Transverse colon (tissue), 4 donors: ENCODE data around the gene SESN1. TPM values are rescaled to one million over a fixed set of nuclear protein-coding genes. Genes with fewer than 3 reads are reported as not detected.

Experiments
- DNase-seq: peaks from one replicate; pipeline ENCODE4 v3.0.0-alpha.2; 2019
- H3K27ac ChIP-seq, 4 donors: fragments of 200-600 bp; sonication (generic); 2 replicates each; pipeline ENCODE4 v1.5.1; 2016 to 2018; ENCODE audit warnings: inconsistent platforms in 4 of 4
- H3K27me3 ChIP-seq: fragments of 200-600 bp; sonication (generic); 2 replicates; pipeline ENCODE4 v1.5.1; 2017; ENCODE audit warnings: inconsistent platforms
- H3K36me3 ChIP-seq, 4 donors: fragments of 200-600 bp; sonication (generic); 2 replicates each; pipeline ENCODE4 v1.5.1; 2017 to 2019; ENCODE audit warnings: inconsistent platforms in 4 of 4
- H3K4me1 ChIP-seq, 4 donors: fragments of 200-600 bp; sonication (generic); 2 replicates each; pipeline ENCODE4 v1.5.1; 2017 to 2020; ENCODE audit warnings: inconsistent platforms in 4 of 4
- H3K4me3 ChIP-seq, 4 donors: fragments of 200-600 bp; sonication (generic); 1 replicate in 1 of 4; 2 replicates in 3 of 4; pipeline versions ENCODE4 v1.5.1 to v1.6.1; 2017 to 2019; ENCODE audit warnings: inconsistent platforms in 4 of 4
- H3K9me3 ChIP-seq, 2 donors: fragments of 200-600 bp; sonication (generic); 2 replicates each; pipeline ENCODE4 v1.5.1; 2017 to 2019; ENCODE audit warnings: inconsistent platforms in 2 of 2
- CTCF ChIP-seq, 5 experiments: fragments of 200-600 bp in 3 of 5; fragments of 450-650 bp in 2 of 5; sonication (generic) in 3 of 5; IDR thresholded peaks; 1 replicate in 2 of 5; 2 replicates in 3 of 5; pipeline ENCODE4 v1.5.1; 2016 to 2017; ENCODE audit warnings: antibody characterized with exemption in 5 of 5, inconsistent platforms in 3 of 5, mild to moderate bottlenecking in 2 of 5, moderate library complexity in 1 of 5
- EP300 ChIP-seq: sonication (generic); formaldehyde crosslinking; IDR thresholded peaks from one replicate; pipeline ENCODE4 v1.6.1; 2017; ENCODE audit warnings: antibody characterized with exemption, low read depth
- POLR2A ChIP-seq: fragments of 450-650 bp; IDR thresholded peaks from one replicate; pipeline ENCODE4 v1.6.1; 2016; ENCODE audit warnings: antibody characterized with exemption, mild to moderate bottlenecking, moderate library complexity
- POLR2AphosphoS5 ChIP-seq, 3 donors: sonication (generic); formaldehyde crosslinking; IDR thresholded peaks; one replicate each; pipeline ENCODE4 v1.6.1; 2016; ENCODE audit warnings: antibody characterized with exemption in 3 of 3
- WGBS, 2 donors: methylation state at CpG; one replicate each; pipeline ENCODE4 v1.1.5; 2018; ENCODE audit warnings: low coverage in 1 of 2; 5-methylcytosine and 5-hydroxymethylcytosine counted together
- in situ Hi-C, 4 donors: fragments of 200-750 bp; cut with MboI; loops; one replicate each; pipeline versions ENCODE4 v1.15.0 to v1.15.1; 2017; ENCODE audit warnings: low sequenced_read_pairs in 3 of 4, low pct_ligation_motif_present in 1 of 4, low pct_unique_long_range_greater_than_20kb in 1 of 4
- intact Hi-C: fragments of 100-400 bp; cut with DNase I; formaldehyde crosslinking; loops from one replicate; pipeline ENCODE4 v1.15.1; 2023; ENCODE audit warnings: low total_unique reads
- total RNA-seq, 4 donors: library from RNA; depleted of rRNA; stranded (reverse); fragments of >200 nt; gene quantifications; one replicate each; pipeline ENCODE4 v1.1.0, GENCODE V29; 2016

SESN1 gene
- total RNA-seq, 4 donors from 2014 or later, result 43.1 to 73.4 (median 48.7) TPM

GRCh38 chr6:108944071-108944470 is 150.6 kb downstream of the SESN1 start:
- peaks cover 20 to 66% (median 44%) of the 10 kb centered on the region in 4 donors for H3K4me1 ChIP-seq
- peak overlapping the region; percentile 83 to 90 (median 84) for H3K27ac ChIP-seq
- TF ChIP-seq CTCF (IDR thresholded peaks at IDR 0.05), result no peak
- TF ChIP-seq POLR2A, result no peak
- intact Hi-C loops (no loop called here), in situ Hi-C loops (no loop called here)
- WGBS, 2 donors, result 94% methylated on average over 1 of the region's 1 CpG; no CpG with 5 or more reads in 1 of the 2 donors
- no peak for DNase-seq
- no peaks in the 10 kb centered on the region for H3K36me3 ChIP-seq
- H3K27me3 ChIP-seq, result no peaks in the 10 kb centered on the region
- H3K9me3 ChIP-seq, result no peaks in the 10 kb centered on the region
- H3K4me3 ChIP-seq, result no peak overlapping the region

DNA sequence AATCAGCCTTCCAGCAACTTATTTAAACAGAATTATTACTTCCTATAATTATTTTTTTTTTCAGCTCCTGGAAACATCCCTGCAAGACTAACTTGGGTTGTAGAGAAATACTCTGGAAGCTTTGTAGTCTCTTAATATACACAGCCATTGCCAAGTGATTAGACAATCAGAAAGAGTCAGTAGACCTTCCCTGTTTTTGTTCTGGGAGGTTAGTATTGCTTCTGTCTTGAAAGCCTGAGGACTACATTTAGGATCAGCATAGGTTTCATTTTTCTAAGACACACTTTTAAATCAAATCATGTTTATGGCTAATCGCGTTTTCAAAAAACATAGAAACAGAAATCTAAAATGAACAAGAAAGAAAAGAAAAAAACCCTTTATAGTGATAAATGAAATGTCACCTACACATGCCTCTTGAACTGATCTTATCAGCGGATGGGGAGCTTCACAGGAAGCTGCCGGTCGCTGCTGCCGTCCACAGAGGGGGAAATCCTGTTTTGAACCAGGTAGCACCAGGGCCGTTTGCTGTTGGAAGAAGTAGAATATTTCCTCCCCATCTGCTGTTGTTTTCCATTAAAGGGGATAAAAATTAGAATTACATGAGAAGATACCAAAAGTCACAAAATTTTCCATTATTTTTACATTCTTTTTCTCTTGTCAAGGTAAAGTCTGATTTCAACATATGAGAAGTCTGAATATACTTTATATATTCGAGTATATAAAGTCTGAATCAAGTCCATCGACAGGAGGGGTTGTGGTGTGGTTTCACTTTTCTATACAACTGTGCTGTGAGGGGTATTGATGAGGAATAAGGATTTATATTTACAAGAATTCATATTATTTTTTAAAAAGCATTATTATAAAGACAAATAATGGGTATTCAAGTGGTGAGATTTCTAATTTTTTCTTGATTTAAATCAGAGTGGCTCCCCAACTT is 151.8 kb downstream of the SESN1 start:
- H3K4me3 ChIP-seq, result no peak overlapping the region
- no peak for DNase-seq
- no peaks in the 10 kb centered on the region for H3K36me3 ChIP-seq
- in situ Hi-C loops, result no loop called here
- no peaks in the 10 kb centered on the region for H3K9me3 ChIP-seq
- 69 to 76% methylated on average over 9 of the region's 9 CpGs for WGBS, 2 donors
- H3K27me3 ChIP-seq, result no peaks in the 10 kb centered on the region
- TF ChIP-seq POLR2A, result no peak
- H3K27ac ChIP-seq, result peak overlapping the region; percentile 83 to 90 (median 84)
- intact Hi-C loops, result no loop called here
- H3K4me1 ChIP-seq, result peaks cover 20 to 59% (median 36%) of the 10 kb centered on the region in 4 donors

- in situ Hi-C loops (no loop called here), intact Hi-C loops (no loop called here)
- Histone ChIP-seq H3K9me3 (no peaks in the 10 kb centered on the region), H3K27ac (no peak overlapping the region), H3K27me3 (no peaks in the 10 kb centered on the region), H3K4me3 (no peak overlapping the region), H3K4me1 (peaks cover 13 to 49% (median 29%) of the 10 kb centered on the region in 4 donors), H3K36me3 (no peaks in the 10 kb centered on the region)
- no peak for TF ChIP-seq EP300
- TF ChIP-seq CTCF (IDR thresholded peaks at IDR 0.05), result no peak
- TF ChIP-seq POLR2AphosphoS5 (IDR thresholded peaks at IDR 0.05), result no peak
- no peak for TF ChIP-seq POLR2A
- WGBS, 2 donors, result 23 to 41% methylated on average over 2 of the region's 2 CpGs
- DNase-seq, result no peak
Measured at GRCh38 chr6:108941859-108942258, 152.8 kb downstream of the SESN1 start.

- Histone ChIP-seq H3K9me3 (no peaks in the 10 kb centered on the region), H3K36me3 (no peaks in the 10 kb centered on the region), H3K4me1 (peaks cover 10 to 44% (median 24%) of the 10 kb centered on the region in 4 donors), H3K27me3 (no peaks in the 10 kb centered on the region), H3K4me3 (no peak overlapping the region), H3K27ac (no peak overlapping the region)
- DNase-seq, result no peak
- TF ChIP-seq POLR2A, result no peak
- no peak for TF ChIP-seq EP300
- TF ChIP-seq POLR2AphosphoS5 (IDR thresholded peaks at IDR 0.05), result no peak
- no peak for TF ChIP-seq CTCF (IDR thresholded peaks at IDR 0.05)
- in situ Hi-C loops (no loop called here), intact Hi-C loops (no loop called here)
- 76 to 86% methylated on average over 1 of the region's 1 CpG for WGBS, 2 donors
Measured at GRCh38 chr6:108941281-108941680, 153.4 kb downstream of the SESN1 start.
